MV-4-11 (cell line): ENCODE measurements around the gene UGT1A8.
"Not testable (repeated sequence)": the region's sequence is repeated elsewhere in the genome, so short reads cannot be mapped to it uniquely, and the experiment has no call there.

Source experiments
- DNase-seq: peaks from one replicate; lab custom pipeline; 2025; lab: John Stamatoyannopoulos, UW

The UGT1A8 gene

GRCh38 chr2:233643128-233643527, 25.7 kb downstream of the UGT1A8 start:
- DNase-seq, result no peak

GRCh38 chr2:233646033-233646432, 28.6 kb downstream of the UGT1A8 start:
- not testable (repeated sequence) for DNase-seq

GRCh38 chr2:233650981-233651380, 33.5 kb downstream of the UGT1A8 start:
- DNase-seq, result no peak

GRCh38 chr2:233651430-233651829, 34.0 kb downstream of the UGT1A8 start:
- no peak for DNase-seq

GRCh38 chr2:233654501-233654900, 37.1 kb downstream of the UGT1A8 start:
- DNase-seq, result no peak

GRCh38 chr2:233655043-233655442, 37.6 kb downstream of the UGT1A8 start:
- DNase-seq, result no peak

GRCh38 chr2:233655943-233656342, 38.5 kb downstream of the UGT1A8 start:
- not testable (repeated sequence) for DNase-seq

- no peak for DNase-seq
Observed at GRCh38 chr2:233656443-233656842, 39.0 kb downstream of the UGT1A8 start.

GRCh38 chr2:233658610-233659009, 41.2 kb downstream of the UGT1A8 start:
- DNase-seq, result no peak

- no peak for DNase-seq
Observed at GRCh38 chr2:233663911-233664310, 46.5 kb downstream of the UGT1A8 start.

GRCh38 chr2:233668605-233669260, 51.3 kb downstream of the UGT1A8 start:
- no peak for DNase-seq

GRCh38 chr2:233671290-233672161, 54.1 kb downstream of the UGT1A8 start, which contains the start of gene UGT1A9:
TSS of gene UGT1A9 (plus strand) at chr2:233671898. CDS start at chr2:233671935, 37 bp downstream.
- DNase-seq, result no peak

GRCh38 chr2:233672886-233673285, 55.5 kb downstream of the UGT1A8 start:
- peak; percentile 40 for DNase-seq

- no peak for DNase-seq
Observed at GRCh38 chr2:233673896-233674295, 56.5 kb downstream of the UGT1A8 start.

GRCh38 chr2:233674314-233674713, 56.9 kb downstream of the UGT1A8 start:
- DNase-seq, result no peak

GRCh38 chr2:233674995-233675394, 57.6 kb downstream of the UGT1A8 start:
- no peak for DNase-seq

GRCh38 chr2:233676046-233676445, 58.6 kb downstream of the UGT1A8 start:
- DNase-seq, result no peak

- no peak for DNase-seq
Observed at GRCh38 chr2:233679196-233679595, 61.8 kb downstream of the UGT1A8 start.

- DNase-seq, result no peak
Observed at GRCh38 chr2:233680361-233681045, 63.1 kb downstream of the UGT1A8 start.

- no peak for DNase-seq
Observed at GRCh38 chr2:233681521-233682099, 64.2 kb downstream of the UGT1A8 start, which contains the start of gene UGT1A7. TSS of gene UGT1A7 (plus strand) at chr2:233681901. CDS start at chr2:233681938, 37 bp downstream.

GRCh38 chr2:233684640-233685039, 67.2 kb downstream of the UGT1A8 start:
- no peak for DNase-seq

GRCh38 chr2:233686928-233687327, 69.5 kb downstream of the UGT1A8 start:
- peak; percentile 3 for DNase-seq
